Head of caudate nucleus (tissue), 42 donors: ENCODE data around the gene ZNF324B.
"Not testable (repeated sequence)": the region's sequence is repeated elsewhere in the genome, so short reads cannot be mapped to it uniquely, and the experiment has no call there.

ENCODE experiments used
- DNase-seq, 42 donors: peaks; one replicate each; pipeline versions ENCODE4 v3.0.0 to v3.0.0-alpha.2; 2020 to 2021; ENCODE audit warnings: mixed read lengths in 7 of 42
- intact Hi-C: fragments of 100-400 bp; cut with DNase I; formaldehyde crosslinking; loops from one replicate; pipeline ENCODE4 v1.15.0; 2022

ZNF324B gene

DNA sequence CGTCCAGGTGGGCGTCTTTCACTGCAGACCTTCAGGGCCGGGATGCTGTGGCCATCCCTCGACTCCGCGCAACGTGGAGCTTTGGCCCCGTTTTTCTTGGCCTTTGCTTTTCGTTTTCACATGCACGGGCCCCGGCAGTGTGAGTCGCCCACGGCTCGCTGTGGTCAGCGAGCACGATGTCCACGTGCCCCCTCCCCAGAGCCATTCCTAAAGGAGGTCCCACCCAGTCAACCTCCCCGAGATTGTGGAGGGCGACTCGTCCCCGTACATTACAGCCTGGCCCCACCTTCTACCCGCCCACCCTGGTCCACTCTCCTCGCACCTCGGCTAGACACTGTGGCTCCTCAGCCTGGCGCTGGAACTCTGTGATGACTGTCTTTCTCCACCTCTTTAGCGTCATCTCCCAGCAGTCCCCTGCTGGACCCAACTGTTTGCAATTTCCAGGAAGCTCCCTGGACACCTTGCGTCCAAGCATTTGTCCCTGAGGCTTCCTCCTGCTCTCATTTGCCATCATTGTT, 25.1 kb downstream of the ZNF324B start:
- intact Hi-C loops: no loop called here

DNA sequence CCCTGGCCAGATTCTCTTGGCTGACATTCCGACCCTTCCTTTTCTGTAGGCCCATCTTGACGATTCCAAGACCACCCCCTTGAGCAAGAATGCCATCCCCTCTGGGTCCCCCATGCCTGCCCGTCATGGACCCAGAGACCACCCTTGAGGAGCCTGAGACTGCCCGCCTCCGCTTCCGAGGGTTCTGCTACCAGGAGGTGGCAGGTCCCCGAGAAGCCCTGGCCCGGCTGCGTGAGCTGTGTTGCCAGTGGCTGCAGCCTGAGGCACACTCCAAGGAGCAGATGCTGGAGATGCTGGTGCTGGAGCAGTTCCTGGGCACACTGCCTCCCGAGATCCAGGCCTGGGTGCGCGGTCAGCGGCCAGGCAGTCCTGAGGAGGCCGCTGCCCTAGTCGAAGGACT, 25.7 kb downstream of the ZNF324B start:
- no peak for DNase-seq
- intact Hi-C loops: no loop called here

More for the DNA sequence above, 25.1 kb downstream of the ZNF324B start:
- peak in 4 of 42 donors; percentile 12 to 58 (median 35) for DNase-seq

DNA sequence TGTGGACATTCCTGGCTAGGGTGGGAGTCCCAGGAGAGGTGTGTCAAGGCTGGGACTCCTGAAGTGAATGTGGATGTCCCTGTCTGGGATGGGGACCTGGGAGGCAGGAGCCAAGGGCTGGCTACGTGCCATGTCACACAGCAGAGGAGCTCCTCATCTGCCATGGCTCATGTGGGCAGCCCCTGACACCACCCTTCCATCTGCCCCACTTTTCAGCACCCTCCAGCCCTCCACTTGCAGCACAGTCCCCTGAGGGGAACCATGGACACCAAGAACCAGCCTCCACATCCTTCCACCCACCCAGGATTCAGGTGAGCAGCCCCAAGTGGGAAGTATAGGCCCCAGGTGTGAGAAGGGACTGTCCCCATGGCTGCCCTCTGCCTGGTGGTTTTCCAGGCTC, 26.4 kb downstream of the ZNF324B start:
- intact Hi-C loops: no loop called here
- no peak for DNase-seq

DNA sequence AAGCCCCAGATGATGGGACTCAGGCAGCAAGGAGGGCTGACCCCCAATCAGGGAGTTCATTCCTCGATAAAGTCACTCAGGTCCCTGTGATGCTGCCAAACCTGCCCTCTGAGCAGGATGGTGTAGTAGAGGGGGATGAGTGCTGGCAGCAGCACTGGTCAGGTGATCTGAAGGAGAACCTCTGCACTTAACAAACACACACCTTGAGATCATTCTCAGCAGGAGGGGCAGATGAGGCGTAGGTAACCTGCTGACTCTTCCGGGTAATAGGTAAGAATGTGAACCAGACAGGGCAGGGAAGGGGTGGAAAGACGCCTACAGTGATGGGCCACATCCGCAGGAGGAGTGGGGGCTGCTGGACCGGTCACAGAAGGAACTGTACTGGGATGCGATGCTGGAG, 27.9 kb downstream of the ZNF324B start:
- intact Hi-C loops: no loop called here

DNA sequence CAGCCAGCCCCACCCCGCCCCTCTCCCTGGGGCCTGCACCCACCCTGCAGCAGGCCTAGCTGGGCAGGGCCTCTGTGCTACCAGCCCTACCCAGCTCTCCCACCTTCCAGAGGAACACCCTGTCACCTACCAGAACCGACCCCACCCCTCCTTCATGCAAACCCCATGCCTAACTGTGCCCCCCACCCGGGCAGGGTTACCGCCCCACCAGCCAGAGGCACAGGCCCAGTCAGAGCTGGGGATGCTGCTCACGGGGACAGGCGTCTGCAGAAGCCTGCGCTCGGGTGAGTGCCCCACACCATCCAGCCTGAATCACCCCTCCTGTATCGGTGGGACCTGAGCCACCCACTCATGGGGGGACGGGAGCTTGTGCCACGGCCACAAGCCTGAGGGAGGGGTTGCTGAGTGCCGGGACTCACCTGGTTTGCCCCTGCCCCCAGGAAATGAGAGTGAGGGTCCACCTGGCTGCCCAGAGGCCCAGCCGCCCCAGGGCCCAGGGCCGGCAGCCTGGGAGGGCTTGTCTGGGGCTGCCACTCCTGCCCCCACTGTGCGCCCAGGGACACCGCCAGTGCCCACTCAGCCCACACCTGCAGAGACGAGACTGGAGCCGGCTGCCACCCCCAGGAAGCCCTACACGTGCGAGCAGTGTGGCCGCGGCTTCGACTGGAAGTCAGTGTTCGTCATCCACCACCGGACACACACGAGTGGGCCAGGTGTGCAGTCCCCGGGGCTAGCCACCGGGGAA, 28.5 kb downstream of the ZNF324B start:
- intact Hi-C loops: no loop called here
- DNase-seq: no peak

More for the DNA sequence above, 27.9 kb downstream of the ZNF324B start:
- DNase-seq: no peak

DNA sequence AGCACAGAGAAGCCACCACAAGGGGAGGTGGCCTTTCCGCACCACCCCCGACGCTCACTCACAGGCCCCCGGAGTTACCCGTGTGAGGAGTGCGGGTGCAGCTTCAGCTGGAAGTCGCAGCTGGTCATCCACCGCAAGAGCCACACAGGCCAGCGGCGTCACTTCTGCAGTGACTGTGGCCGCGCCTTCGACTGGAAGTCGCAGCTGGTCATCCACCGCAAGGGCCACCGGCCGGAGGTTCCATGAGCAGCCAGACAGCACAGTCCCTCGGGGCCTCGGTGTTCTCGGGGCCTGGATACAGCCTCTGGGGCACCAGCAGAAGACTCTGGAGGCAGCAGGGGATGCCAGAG, 29.0 kb downstream of the ZNF324B start:
- intact Hi-C loops: no loop called here
- DNase-seq: no peak

DNA sequence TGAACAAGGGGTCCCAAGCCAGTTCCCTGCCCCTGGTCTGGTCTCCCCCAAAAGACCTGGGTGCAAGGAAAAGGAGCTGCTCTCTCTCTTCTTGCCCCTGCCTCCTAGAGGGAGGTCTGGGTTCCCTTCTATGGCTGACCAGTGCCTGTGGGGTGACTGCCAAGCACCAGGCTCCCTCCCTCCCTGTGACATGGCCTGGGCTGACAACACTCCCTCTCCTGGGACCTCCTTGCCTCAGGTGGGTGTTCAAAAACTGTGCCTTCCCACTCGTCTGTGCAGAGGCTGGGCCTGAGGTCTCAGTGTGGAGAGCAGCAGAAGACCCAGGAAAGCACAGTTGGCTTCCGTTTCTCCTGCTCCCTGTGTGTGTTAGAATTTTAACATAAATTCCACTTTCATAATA, 29.4 kb downstream of the ZNF324B start:
- no peak for DNase-seq
- intact Hi-C loops: no loop called here

DNA sequence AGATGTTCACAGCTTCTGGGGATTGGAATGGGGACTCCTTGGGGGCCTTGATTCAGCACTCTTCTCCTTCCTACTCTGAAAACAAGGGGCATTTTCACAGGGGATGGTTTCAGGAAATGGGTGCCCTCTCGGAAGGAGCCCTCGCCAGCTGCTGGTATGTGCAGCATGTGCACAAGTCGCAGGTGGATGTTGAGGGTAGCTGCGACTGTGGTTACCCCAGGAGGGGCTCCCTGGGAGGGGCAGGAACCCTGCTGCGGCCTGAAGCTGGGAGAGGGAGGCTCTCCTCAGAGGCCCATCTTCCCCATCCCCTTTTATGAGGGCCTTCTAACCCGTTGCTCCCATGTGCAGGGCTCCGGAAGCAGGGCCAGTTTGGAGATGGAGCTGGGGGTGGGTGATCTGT, 30.9 kb downstream of the ZNF324B start:
- intact Hi-C loops: no loop called here
- no peak for DNase-seq

DNA sequence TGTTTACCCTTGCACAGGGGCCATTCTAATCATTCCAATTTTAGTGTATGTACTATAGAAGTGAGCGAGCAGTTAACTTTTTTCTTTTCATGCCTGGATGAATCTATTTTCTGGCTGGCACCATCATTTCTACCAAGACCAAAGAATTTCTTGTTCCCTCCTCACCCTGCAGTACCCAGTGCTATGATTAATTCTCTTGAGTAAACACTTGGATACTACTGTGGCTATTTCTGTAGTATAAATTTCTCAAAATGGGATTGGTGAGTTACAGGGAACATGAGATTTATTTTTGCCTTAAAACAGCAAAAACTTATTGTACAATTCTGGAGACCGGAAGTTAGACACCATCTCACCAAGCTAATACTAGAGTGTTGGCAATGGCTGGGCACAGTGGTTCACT, 32.4 kb downstream of the ZNF324B start:
- intact Hi-C loops: no loop called here
- DNase-seq: no peak

DNA sequence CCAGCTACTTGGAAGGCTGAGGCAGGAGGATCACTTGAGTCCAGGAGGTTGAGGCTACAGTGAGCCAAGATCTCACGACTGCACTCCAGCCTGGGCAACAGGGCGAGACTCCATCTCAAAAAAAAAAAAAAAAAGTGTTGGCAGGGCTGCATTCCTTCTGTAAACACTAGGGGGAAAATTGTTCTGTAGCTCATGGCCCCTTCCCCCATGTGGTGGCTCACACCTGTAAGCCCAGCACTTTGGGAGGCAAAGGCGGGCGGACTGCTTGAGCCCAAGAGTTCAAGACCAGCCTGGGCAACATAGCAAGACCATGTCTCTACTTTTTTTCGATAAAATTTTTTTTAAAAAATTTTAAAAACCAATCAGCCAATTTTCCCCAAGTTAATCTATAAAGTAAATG, 32.9 kb downstream of the ZNF324B start:
- intact Hi-C loops, DNase-seq: not testable (repeated sequence)

DNA sequence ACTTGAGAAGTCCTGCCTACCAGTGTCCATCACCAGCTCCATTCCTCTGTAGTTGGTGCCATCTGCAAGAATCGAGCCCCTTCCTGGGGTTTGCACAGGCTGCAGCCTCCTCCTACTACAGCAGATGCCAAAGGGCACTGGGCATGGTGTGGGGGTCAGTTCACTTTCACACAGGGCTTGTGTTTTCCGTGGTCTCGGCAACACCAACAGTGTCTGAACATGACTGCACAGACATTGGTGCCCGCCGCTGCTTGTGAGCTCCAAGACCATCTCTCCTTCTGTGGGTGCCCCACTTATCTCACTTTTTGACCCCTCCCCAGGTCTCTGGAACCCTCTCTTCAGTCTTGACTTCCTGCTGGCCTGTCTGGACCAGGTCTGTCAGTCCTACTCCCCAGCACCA, 40.0 kb downstream of the ZNF324B start:
- intact Hi-C loops: no loop called here
- DNase-seq: no peak

DNA sequence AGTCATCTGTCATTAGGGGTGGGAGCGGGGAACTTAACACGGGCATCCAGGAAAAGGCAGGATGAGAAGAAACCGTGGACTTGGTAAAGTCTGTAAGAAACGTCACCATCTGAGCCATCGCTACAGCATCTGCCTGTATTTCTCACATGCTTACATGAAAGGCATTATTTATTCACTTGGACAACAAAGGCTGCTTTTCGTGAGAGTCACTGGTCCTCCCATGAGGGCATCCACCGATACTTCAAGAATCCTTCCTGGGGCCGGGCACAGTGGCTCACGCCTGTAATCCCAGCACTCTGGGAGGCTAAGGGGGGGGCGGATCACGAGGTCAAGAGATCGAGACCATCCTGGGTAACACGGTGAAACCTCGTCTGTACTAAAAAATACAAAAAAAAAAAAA, 40.8 kb downstream of the ZNF324B start:
- intact Hi-C loops: no loop called here

DNA sequence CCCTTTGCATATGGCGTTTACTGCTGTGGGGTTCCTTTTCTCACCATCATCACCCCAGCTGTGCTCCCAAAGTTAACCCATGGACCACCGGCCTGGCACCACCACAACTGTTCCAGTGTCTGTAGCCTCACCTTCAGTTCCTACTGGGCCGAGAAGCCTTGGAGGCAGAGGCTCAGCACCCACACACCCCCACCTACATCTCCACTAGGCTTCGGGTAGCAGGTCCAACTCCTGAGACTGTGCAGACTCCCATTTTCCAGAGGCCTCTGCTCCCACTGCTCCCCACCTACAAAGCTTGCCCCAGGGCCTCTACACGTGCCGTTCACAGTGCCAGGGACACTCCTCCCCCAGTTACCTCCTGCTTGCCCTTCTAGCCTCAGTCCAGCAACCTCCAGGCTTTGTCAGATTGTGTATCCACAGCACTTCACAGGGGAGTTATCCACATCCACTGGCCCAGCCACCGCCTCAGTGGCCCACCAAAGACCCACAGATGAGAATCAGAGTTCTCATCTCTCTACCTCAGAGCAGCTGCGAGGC, 46.3 kb downstream of the ZNF324B start:
- intact Hi-C loops: no loop called here
- no peak for DNase-seq

More for the DNA sequence above, 40.8 kb downstream of the ZNF324B start:
- peak in 9 of 42 donors; percentile 13 to 69 (median 49) for DNase-seq

DNA sequence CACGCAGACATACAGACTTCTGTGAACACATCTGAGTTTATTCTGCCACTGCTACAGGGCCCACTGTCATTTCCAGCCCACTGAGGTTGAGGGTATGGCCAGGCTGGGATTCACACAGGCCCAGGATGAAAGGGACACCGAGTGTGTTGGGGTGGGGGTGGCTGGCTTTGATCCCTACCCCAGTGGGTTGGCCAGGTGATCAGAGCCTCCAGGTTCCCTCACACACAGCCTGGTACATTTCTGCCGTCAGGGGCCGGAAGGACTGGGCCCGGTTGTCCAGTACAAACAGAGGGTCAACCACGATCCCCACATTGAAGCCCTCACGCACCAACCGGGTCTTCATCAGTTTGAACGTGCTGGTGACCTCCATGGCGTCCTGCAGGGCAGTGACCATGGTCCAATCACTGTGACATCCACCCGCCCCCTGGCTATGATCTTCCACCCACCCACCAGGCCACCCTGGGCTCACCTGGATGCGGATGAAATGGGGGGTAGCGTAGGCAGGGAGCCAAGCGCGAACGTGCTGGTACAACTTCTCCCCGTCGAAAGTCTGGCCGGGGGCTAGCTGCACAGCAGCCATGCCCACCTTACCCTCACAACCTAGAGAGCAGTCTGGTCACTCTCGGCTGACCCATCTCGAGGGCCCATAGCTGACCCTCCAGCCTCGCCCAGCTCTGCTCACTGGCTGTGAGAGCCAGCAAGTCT, 47.0 kb downstream of the ZNF324B start:
- intact Hi-C loops: no loop called here
- DNase-seq: peak in 1 of 42 donors; percentile 32

DNA sequence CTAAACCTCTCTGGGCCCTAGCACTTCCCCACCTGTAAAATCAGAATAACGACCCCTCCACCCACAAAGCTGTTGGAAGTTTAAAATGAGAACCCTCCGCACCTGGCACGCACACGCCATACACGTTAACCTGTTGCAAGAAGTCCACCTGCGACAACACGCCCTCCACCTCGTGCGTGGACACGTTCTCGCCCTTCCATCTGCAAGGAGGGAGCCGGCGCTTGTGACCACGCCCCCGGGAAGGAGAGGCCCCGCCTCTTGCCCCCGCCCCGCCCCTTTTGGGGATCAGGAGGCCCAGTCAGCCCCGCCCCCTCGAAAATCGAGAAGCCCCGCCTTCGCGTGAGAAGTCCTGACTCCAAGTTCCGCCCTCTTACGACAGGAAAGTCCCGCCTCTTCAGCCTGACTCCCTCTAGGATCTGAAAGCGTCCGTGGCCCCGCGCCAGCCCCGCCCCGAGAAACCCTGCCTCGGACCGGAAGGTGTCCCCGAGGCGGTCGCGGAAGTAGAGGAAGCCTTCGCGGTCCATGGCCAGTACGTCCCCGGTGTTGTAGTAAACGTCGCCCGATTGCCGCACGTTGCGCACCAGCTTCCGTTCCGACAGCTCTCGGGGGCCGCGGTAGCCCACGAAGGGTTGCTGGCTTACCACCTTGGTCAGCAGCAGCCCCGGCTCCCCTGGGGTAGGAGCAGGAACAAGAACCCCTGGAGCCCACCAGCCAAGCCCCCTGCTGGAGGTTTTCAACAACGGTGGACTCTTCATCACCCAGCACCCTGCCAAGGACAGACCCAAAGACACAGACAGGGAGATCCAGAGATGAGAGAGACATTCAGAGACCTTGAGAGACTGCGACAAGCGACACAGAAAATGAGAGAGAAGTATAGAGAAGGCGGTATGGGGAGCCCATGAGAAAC, 47.9 kb downstream of the ZNF324B start:
- DNase-seq: peak; percentile 97 to 100 (median 100)
- intact Hi-C loops: no loop called here

DNA sequence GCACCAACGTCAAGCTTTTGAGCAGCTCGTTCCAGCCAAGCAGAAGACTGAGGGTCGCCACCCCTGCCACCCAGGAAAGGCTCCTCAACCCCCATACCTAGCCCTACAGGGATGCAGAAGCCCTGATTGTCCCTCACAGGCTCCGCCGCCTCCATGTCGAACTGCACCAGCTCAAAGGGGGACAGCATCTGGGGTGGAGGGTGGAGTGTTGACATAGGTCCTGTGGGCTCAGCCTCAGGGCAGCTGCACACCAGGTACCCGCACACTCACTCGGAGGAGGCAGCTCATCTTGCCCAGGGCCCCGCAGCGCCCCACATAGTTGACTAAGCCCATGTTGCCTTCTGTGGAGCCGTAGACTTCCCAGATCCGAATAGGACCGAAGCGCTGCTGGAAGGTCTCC, 48.8 kb downstream of the ZNF324B start:
- DNase-seq: no peak
- intact Hi-C loops: no loop called here
